ENCODE results near the gene RNF220.

DNA sequence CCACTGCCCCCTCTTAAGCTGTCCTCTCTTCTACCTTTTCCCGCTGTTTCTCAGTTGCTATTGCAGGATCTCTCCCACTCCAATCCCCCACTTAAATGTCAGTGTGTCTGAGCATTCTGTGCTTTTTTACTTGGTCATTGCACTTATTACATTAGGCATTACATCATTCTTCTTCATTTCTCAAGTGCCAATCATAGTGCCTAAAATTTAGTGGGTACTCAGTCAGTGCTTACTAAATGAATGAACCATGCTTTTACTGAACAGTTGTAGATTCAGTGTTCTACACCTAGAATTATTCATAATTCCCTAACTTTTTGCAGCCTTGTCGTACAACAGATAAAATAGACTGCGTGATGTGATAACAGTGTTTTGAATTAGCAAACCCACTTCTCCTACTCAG is 288.8 kb downstream of the RNF220 start:
- TF ChIP-seq ZNF563 (CRISPR knock-in tag; IDR thresholded peaks at IDR 0.05) (no peak), CTCF (CRISPR knock-in tag; IDR thresholded peaks at IDR 0.05) (no peak), SALL2 (CRISPR knock-in tag; IDR thresholded peaks at IDR 0.05) (no peak), ZNF747 (CRISPR knock-in tag; IDR thresholded peaks at IDR 0.05; ENCODE audit: borderline replicate concordance) (no peak), ZNF788 (CRISPR knock-in tag; IDR thresholded peaks at IDR 0.05; ENCODE audit: borderline replicate concordance) (no peak), POLR2A (IDR thresholded peaks at IDR 0.05; ENCODE audit: insufficient read depth in 1 of 2, low read depth in 2 of 2, low read length in 2 of 2) (no peak), ZNF335 (CRISPR knock-in tag; IDR thresholded peaks at IDR 0.05) (no peak), BRD4 (CRISPR knock-in tag; IDR thresholded peaks at IDR 0.05) (no peak), SNAPC2 (CRISPR knock-in tag; IDR thresholded peaks at IDR 0.05) (no peak), CBFB (CRISPR knock-in tag; IDR thresholded peaks at IDR 0.05) (no peak), ARNTL (CRISPR knock-in tag; IDR thresholded peaks at IDR 0.05) (no peak)
